Left ventricle myocardium inferior (tissue), 1 donor: ENCODE measurements around the gene PYHIN1. TPM values are rescaled to one million over a fixed set of nuclear protein-coding genes. Genes with fewer than 3 reads are reported as not detected.

ENCODE experiments used
- DNase-seq: peaks from one replicate; pipeline ENCODE4 v3.0.0-alpha.2; 2020
- H3K27ac ChIP-seq: fragments of 200-600 bp; replicated peaks from 2 replicates; pipeline ENCODE4 v1.8.0; 2021
- H3K27me3 ChIP-seq: fragments of 200-600 bp; 2 replicates; pipeline ENCODE4 v1.8.0; 2021; ENCODE audit warnings: low read depth
- H3K36me3 ChIP-seq: fragments of 200-600 bp; 2 replicates; pipeline ENCODE4 v1.8.0; 2021
- H3K4me1 ChIP-seq: fragments of 200-600 bp; 2 replicates; pipeline ENCODE4 v1.8.0; 2021
- H3K4me3 ChIP-seq: fragments of 200-600 bp; 2 replicates; pipeline ENCODE4 v1.8.0; 2021; ENCODE audit warnings: mild to moderate bottlenecking, moderate library complexity
- H3K9me3 ChIP-seq: fragments of 200-600 bp; replicated peaks from 2 replicates; pipeline ENCODE4 v1.8.0; 2021
- intact Hi-C: fragments of 100-400 bp; cut with micrococcal nuclease; formaldehyde crosslinking; loops from one replicate; pipeline ENCODE4 v1.11.0; 2022
- total RNA-seq: library from RNA; stranded (reverse); fragmentation: NEBNext Ultra II Directional; extraction: Animal tissue kit (Norgen Biotek cat#: 25700); gene quantifications from one replicate; pipeline ENCODE4 v1.2.1, GENCODE V29; 2021
- TF ChIP-seq, protein P1 (sequence below): fragments of 200-600 bp; IDR thresholded peaks from 2 replicates; pipeline ENCODE4 v1.8.0; 2021; ENCODE audit warnings: antibody characterized with exemption, mild to moderate bottlenecking, borderline replicate concordance
- donor health status: DM: no; HTN: yes; CAD: no; lungs with severe emphysema.

Gene PYHIN1
- total RNA-seq, 1 donor from 2014 or later: 0.11 TPM

DNA sequence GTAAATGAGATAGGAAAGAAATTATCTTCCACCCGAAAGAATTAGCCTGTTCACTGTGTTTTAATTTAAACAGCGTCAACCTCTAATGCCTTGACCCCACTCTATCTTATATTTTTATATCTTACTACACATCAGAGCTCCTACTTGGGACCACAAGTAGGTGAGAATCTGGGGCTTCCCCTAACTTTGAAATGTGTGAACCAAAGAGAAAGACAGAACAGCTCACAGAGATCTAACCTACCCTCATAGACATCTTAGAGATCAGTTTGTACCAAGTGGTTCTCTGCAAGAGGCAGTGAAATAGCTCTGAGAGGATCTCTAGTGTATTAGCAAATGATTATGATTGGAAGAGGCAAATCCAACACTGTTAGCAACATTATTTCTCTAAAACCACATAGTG, 47.4 kb downstream of the PYHIN1 start:
- H3K4me3 ChIP-seq: no peak overlapping the region
- H3K9me3 ChIP-seq: peaks cover 35% of the 10 kb centered on the region
- intact Hi-C loops: no loop called here
- no peaks in the 10 kb centered on the region for H3K27me3 ChIP-seq
- H3K27ac ChIP-seq: no peak overlapping the region
- H3K4me1 ChIP-seq: no peaks in the 10 kb centered on the region
- H3K36me3 ChIP-seq: no peaks in the 10 kb centered on the region
- TF ChIP-seq, protein P1, sequence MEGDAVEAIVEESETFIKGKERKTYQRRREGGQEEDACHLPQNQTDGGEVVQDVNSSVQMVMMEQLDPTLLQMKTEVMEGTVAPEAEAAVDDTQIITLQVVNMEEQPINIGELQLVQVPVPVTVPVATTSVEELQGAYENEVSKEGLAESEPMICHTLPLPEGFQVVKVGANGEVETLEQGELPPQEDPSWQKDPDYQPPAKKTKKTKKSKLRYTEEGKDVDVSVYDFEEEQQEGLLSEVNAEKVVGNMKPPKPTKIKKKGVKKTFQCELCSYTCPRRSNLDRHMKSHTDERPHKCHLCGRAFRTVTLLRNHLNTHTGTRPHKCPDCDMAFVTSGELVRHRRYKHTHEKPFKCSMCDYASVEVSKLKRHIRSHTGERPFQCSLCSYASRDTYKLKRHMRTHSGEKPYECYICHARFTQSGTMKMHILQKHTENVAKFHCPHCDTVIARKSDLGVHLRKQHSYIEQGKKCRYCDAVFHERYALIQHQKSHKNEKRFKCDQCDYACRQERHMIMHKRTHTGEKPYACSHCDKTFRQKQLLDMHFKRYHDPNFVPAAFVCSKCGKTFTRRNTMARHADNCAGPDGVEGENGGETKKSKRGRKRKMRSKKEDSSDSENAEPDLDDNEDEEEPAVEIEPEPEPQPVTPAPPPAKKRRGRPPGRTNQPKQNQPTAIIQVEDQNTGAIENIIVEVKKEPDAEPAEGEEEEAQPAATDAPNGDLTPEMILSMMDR: no peak
- no peak for DNase-seq

DNA sequence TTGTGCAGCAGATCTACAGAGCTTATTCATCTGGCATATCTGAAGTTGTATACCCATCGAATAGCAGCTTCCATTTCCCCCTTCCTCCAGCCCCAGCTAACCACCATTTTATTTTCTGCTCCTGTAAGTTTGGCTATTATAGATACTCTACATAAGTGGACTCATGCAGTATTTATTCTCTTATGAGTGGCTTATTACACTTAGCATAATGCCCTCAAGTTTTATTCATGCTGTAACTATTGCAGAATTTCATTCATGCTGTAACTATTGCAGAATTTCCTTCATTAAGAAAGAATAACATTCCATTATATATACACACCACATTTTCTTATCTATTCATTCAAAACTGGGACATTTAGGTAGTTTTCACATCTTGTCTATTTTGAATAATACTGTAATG, 47.9 kb downstream of the PYHIN1 start:
- TF ChIP-seq, protein P1: no peak
- Histone ChIP-seq H3K27me3 (no peaks in the 10 kb centered on the region), H3K36me3 (no peaks in the 10 kb centered on the region), H3K4me3 (no peak overlapping the region), H3K4me1 (no peaks in the 10 kb centered on the region), H3K9me3 (peaks cover 35% of the 10 kb centered on the region), H3K27ac (no peak overlapping the region)
- intact Hi-C loops: no loop called here
- DNase-seq: no peak

DNA sequence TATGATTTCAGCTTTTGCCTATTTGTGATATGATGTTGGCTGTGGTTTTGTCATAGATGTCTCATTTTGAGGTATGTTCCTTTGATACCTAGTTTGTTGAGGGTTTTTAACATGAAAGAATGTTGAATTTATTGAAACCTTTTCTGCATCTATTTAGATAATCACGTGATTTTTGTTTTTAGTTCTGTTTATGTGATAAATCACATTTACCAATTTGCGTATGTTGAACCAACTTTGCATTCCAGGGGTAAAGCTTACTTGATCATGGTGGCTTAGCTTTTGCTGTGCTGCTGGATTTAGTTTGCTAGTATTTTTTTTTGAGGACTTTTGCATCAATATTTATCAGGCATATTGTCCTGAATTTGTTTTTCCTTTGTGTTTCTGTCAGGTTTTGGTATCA, 51.9 kb downstream of the PYHIN1 start:
- intact Hi-C loops: no loop called here
- TF ChIP-seq, protein P1: no peak
- DNase-seq: no peak
- no peak overlapping the region for H3K27ac ChIP-seq
- peaks cover 46% of the 10 kb centered on the region for H3K9me3 ChIP-seq
- H3K27me3 ChIP-seq: no peaks in the 10 kb centered on the region
- H3K36me3 ChIP-seq: no peaks in the 10 kb centered on the region
- H3K4me1 ChIP-seq: no peaks in the 10 kb centered on the region
- H3K4me3 ChIP-seq: no peak overlapping the region

DNA sequence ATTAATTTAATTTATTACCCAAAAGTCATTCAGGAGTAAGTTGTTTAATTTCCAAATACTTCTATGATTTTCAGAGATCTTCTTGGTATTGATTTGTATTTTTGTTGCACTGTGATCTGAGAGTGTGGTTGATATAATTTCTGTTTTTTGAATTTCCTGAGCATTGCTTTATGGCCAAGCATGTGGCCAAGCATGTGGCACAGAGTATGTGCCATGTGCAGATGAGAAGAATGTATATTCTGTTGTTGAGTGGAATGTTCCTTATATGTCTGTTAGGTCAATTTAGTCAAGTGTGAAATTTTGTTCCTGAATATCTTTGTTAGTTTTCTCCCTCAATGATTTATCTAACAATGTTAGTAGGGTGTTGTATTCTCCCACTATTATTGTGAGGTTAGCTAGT, 53.0 kb downstream of the PYHIN1 start:
- Histone ChIP-seq H3K27ac (no peak overlapping the region), H3K4me3 (no peak overlapping the region), H3K36me3 (no peaks in the 10 kb centered on the region), H3K9me3 (peaks cover 46% of the 10 kb centered on the region), H3K27me3 (no peaks in the 10 kb centered on the region), H3K4me1 (no peaks in the 10 kb centered on the region)
- DNase-seq: no peak
- TF ChIP-seq, protein P1: no peak
- intact Hi-C loops: no loop called here

DNA sequence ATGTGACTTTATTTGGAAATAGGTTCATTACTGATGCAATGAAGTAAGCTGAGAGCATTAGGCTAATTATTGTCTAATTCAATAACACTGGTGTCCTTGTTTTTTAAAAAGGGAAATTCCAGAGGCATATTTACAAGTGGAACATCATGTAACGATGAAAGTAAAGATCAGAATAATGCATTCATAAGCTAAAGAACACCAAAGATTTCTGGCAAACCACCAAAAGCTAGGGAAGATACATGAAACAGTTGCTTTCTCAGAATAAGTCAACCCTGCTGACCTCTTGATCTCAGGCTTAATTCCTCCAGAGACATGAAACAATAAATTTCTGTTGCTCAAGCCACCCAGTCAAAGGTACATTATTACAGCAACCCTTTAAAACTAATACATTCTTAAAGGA, 58.1 kb downstream of the PYHIN1 start:
- Histone ChIP-seq H3K27ac (no peak overlapping the region), H3K4me1 (no peaks in the 10 kb centered on the region), H3K36me3 (no peaks in the 10 kb centered on the region), H3K4me3 (no peak overlapping the region), H3K27me3 (no peaks in the 10 kb centered on the region), H3K9me3 (peaks cover 12% of the 10 kb centered on the region)
- no peak for DNase-seq
- intact Hi-C loops: no loop called here
- TF ChIP-seq, protein P1: no peak
